Kidney glomerular epithelial cell (primary cell): ENCODE results near the gene C1QTNF12.

ENCODE experiments used
- DNase-seq: peaks from one replicate; lab custom pipeline; 2025; lab: John Stamatoyannopoulos, UW

The C1QTNF12 gene

DNA sequence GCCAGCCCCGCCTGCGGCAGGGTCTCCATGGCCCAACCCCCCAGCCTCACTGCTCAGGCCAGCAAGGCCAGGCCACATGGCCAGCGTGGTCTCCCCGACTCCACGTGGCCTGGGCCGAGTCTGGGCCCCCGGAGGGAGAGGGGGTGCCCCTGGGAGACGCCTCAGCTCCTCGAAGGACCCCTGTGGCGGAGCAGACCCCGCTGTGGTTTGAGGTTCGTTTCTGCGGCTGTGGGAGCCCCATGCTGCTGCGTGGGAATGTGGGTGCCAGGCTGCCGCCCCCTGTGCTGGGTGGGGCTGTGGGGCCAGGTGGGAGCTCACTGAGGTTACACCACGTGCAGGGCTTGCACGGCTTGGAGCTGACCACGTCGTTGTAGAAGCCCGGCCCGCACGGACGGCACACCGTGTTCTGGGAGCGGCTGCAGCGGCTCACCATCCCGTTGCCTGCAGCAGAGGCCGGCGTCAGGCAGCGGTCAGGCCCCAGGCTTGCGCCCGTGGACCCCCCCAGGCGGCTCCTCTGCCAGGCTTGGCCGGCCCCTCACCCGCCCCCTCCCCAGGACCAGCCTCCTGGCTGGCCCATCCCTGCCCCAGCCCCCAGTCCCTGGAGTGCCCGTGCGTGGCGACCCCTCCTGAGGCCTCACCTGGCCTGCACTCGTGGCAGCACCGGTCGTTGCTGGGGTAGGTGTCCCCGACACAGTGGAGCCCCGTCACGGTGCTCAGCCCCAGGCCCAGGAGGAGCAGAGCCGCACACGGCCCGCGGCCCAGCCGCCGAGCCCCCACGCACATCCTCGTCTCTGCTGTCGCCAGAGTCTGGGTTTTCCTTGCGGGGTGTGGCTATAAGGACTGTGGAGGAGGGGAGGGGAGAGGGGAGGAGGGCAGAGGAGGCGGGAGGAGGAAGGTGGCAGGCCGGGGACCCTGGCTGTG, 32.9 kb downstream of the C1QTNF12 start, which contains the start of gene TNFRSF4:
TSS of gene TNFRSF4 (minus strand) at position 809 of the 921 bp plus-strand sequence. CDS start at position 783, 26 bp downstream.
- no peak for DNase-seq

DNA sequence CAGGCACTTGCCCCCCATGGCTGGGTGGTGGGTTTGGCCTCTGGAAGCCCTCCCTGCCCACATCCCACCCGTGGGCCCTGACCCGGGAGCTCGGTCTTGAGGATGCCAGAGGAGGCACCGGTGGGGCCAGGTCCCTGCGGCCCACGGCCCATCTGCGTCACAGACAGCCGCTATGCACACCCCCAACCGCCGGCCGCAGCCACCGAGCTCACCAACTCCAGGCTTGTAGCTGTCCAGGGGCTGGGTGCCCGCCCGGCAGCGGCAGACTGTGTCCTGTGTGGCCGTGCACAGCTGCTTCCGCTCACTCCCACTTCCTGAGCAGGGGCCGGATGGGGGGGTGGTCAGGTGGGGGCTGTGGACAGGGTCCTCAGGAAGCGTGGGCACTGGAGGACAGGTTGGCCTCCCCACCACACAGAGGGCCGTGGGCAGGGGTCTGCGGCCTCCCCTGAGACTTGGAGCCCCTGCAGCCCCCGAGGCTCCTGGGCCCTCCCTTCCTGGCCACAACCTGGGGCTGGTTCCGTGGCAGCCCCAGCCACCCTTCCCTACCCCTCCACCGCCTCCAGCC, 33.7 kb downstream of the C1QTNF12 start:
- DNase-seq = no peak

DNA sequence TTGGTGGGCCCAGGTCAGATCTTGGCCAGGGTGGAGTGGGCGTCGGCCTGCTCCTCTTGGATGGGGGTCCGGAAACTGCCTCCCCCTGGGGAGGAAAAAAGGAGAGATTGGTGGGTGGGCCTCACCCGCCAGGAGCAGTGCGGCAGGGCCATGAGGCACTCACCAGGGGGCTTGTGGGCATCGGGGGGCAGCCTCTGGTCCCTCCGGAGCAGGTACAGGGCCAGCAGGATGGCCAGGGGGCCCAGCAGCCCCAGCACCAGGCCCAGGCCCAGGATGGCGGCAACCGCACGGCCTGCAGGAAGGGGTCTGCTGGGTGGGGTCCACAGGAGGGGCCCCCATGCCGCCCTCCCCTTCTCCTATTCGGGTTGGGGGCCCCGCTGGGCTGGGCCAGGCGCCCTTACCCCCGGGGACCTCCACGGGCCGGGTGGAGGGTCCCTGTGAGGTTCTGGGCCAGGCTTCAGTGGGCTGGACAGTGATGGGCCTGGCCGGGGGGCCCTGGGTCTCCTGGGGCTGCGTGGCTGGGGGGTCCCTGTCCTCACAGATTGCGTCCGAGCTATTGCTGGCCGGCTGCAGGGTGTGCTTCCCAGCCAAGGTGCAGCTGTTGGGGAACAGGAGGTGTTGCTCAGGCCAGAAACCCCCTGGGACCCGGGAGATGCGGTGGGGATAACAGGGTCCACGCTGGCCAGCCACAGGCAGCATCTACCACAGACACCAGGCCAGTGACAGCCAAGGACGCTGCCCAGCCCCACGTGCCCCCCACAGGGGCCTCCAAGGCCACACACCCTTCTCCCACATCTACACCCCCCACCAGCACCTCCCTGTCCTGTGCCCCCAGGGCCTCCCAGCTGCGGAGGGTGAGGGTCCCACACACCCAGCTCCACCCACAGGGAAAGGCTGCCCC, 34.7 kb downstream of the C1QTNF12 start:
- DNase-seq = no peak

DNA sequence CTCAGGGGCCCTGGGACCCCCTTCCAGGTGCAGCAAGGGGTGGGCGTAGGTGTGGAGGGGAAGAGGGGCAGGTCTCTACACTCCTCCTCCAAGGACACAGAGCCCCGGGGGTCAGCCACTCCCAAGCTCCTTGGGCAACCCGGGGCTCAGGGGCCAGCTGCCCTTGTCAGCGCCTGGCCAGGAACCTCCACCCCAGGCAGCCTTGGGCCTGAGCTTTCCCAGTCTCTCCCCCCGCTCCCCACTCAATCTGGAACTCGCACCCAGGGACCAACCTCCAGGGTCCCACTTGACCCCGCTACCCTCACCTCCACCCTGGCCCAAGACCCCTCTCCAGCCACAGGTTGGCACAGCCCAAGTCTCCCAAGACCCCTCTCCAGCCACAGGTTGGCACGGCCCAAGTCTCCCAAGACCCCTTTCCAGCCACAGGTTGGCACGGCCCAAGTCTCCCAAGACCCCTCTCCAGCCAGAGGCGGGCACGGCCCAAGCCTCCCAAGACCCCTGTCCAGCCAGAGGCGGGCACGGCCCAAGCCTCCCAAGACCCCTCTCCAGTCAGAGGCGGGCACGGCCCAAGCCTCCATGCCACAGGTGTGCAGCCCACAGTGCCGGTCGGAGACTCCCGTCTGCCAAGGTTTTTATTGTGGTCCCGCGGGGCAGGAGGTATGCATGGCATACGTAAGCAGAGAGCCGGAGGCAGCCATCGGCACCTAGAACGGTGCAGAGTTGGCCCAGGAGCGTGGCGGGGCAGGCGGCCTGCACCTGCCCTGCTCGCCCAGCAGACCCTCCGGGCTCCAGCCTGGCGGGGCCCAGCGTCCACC, 35.6 kb downstream of the C1QTNF12 start:
- no peak for DNase-seq

DNA sequence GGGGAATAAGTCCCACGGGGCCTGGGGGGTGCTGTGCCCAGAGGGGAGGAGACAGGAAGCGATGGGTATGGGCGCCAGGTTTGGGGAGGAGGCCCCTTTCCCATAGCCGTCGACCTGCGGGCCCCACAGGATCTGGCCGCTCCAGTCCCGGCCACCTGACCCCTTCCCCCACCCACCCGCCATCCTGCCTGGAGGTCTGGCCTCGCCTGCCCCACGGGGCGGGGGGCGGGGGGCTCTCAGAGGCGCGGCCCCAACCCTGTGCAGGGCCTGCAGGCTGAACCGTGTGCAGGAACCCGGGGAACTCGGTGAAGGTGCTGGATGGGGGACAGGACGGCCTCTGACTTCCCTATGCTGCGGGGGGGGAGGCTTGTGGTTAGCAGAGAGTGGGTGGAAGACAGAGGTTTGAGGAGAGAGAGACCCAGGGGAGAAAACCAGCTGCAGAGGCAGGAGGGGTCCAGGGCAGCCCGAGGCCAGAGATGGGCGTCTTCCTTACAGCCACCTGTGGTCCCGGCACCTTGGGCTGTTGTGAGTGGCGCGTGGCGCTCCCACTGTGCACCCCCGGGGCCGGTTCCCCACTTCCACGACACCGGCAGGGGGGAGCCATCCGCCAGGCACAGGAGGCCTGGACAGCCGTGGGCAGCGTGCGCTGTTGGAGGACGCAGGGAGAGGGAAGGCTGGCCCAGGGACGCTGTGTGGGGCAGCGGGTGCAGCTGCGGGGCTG, 37.6 kb downstream of the C1QTNF12 start:
- no peak for DNase-seq

DNA sequence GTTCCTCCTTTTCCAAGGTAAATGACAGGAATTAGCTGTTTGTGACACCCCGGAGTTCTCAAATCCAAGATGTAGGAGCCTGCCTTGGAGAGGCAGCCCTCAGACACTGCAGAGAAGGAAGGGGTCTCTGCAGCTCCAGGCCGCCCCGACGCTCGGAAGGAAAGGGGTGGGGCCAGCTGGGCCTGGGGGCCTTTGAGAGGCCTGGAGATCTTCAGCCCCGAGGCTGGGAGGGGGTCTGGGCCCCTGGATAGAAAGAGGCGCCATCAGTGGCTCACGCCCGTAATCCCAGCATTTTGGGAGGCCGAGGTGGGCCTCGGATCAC, 39.0 kb downstream of the C1QTNF12 start:
- DNase-seq = no peak

DNA sequence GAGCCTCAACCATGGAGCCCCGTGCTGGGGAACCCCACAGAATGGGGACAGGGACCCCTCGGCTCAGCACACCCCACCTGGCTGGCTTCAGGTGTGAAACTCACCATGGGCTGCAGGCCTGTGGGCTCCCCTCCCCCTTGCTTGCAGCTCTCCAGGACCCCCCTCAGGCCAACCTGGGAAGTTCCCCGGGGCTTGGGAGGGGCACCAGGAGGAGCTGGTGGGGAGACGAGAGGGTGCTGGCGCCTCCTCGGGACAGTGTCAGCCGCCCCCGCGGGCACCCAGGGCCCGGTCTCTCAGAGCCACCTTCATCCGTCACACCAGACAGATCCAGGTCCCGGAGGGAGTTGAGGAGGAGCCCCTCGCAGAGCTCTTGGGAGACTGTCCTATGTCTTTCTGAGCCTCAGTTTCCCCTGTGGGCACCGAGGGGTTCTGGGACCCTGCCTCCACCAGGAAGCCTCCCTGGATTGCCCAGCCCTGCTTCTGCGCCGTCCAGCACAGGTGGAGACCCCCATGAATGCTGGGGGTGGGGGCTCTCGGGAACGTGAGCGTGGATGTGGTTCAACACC, 39.5 kb downstream of the C1QTNF12 start:
- no peak for DNase-seq

DNA sequence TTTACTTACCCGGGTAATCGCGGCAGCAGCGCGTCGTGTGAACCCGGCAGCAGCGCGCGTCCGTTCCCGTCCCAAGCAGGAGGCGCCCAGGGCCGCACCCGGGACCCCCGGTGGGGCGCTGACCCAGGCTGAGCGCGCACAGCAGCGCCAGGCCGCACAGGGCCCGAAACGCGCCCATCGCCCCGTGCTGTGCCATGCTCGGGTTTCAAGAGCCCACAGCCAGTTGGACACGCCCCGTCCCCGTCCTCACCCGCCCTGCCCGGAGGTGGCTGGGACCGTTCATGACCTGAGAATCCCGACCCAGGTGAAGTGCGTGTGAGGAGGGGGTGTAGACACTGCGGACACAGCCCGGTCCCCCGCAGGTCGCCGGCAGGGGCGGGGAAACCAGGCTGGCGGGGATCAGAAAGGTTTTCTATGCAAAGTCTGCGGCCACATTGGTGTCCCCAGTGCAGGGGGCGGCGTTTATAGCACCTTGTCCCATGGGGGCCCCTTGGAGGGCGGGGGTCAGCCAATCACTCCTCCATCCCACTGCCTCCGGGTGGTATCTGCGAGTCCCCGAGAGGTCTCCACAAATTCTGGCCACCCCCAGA, 40.1 kb downstream of the C1QTNF12 start, which contains the start of gene TNFRSF18:
TSS of gene TNFRSF18 (minus strand) at position 217 of the 590 bp plus-strand sequence. CDS start at position 196, 21 bp downstream.
- no peak for DNase-seq

DNA sequence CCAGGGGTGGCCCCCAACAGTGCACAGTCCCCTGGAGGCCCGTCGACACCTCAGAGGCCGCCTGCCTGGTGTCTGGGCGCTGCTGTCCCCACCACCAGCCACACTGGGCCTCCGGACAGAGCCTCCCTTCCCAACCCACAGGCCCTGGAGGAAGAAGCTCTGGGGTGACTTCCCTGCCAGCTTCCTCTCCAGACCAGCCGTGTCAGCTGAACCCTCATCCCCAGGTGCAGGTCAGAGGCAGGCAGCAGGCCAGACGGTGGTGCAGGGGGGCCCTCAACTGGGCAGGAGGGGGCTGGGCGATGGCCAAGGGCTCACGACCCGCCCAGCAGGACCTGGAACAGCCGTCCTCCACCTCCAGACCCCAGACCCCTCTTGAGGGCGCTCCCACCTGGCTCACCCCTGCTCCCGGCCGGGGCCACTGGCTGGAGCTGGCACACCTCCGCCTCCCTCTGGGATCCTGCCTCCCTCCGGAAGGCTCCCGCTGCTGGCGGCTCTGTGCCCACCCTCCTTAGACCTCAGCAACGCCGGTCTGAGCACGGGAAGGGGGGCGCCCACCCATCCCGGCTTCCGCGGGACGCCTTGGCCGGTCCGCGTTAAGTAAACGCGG, 40.6 kb downstream of the C1QTNF12 start:
- DNase-seq = no peak

DNA sequence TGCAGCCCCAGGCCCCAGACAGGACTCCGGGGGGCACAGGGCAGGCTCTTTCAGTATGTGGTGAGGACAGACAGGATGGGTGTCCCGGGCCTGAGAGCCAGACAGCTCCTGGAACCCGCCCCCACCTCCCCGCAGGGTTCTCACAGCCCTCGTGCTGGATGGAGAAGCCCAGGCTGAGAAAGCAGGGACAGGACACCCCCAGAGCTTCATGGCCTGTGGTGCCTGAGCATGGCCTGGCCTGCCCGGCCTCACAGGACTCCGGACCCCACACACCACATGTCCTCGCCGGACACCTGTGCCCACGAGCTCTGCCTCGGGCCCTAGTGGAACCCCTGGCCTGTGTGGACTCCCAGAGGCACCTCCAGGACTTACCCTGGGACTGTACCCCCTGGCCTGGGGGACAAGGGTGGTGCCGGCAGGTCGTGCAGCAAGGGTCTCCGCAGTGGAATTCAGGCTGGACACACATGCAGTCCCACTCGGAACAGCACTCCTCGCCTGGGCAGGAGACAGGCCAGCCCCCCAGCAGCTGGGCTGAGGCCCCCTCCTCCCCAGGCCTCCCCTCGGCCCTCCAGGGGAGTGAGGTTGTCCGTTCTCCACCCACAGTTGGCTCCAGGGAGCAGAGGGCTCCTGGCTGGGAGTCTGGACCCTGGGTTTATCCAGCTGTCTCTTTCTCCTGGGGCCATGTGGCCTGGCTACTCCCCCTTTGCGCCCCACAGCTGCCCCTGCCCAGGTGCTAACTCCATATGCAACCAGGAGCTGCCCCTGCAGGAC, 41.3 kb downstream of the C1QTNF12 start:
- no peak for DNase-seq

DNA sequence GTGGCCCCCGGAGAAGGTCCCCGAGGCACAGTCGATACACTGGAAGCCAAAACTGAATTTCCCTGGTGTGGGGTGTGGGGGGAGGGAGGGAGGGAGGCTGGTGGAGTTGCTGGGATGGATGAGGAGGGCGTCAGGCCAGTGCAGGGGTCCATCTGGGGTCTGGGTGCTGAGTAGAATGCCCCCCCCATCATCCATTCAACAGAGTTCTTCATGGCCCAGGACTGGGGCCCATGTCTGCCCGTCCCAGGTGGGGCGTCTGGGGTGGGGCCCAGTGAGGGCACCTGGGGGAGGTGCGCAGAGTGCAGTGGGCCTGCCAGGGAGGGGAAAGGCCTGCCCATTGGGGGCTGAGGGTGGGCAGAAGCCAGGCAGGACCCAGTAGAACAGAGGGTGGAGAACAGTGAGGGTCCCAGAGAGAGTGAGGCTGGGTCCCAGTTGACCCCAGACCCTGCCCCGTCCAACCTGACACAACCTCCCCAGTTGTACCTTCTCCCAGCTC, 42.0 kb downstream of the C1QTNF12 start:
- DNase-seq = no peak

DNA sequence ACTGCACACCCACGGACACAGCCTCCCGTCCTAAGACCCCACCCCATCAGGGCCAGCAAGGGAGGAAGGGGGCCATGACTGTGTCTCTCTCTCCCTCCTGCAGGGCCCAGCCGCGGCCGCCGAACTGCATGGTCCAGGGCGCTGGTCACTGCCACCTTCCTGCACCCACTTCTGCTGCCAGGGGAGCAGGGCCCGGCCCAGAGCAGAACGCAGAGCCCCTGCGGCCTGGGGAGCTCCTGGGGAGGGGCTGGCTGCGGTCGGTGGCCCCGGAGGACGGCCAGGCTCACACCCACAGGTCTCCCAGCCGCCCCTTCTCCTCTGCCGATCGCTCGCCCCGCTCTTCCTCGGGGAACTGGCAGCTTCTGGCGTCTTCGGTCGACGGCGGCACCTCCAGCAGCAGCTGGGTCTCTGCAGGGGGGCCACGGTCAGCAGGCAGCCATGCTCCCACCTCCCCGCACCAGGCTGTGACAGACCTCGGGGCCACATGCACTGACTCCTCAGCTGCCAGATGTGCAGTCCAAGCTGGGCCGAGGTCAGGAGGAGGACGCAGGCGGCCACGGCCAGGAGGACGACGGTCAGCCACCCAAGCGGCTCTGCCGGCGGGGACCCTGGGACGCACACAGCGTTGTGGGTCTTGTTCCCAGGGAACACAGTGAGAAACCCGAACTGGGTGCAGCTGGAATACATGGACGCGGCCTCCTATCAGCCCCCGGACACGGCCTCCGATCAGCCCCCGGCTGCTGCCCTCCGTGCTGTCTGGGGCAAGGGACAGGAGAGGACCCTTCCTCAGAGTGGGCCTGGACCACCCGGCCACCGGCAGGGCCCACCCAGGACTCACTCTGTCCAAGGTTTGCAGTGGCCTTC, 42.7 kb downstream of the C1QTNF12 start:
- DNase-seq = no peak

DNA sequence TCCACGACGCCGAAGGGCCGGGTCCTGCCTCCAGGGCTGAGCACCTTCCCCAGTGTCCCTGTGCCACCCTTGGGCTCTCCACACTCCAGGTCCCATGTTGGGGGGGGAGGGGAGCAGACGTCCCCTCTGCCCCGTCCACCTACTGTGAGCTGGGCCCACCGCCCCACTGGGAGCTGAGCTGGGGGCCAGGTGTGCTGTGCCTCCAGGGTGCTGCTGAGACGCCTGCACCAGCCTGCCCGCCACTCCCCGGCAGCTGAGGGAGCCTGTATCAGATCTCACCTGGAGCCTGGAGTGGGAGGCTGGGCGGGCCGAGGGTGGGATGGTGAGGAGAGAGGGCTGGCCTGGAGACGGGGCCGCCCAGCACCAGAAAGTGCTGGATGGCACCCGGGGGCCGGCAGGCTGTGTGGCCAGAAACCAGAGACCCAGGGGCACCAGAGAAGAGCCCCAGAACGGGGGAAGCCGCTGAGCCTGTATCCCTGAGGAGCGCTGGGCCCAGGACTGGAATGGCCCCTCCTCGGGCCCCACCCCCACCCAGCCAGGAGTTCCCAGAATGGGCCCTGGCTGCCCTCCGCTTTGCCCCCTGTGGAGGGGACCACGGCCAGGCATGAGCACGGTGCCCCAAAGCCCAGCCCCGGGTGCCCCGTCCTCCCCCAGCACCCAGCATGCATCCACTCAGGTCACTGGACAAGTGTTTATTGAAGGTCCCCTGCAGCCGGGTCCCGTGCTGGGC, 43.5 kb downstream of the C1QTNF12 start:
- DNase-seq = no peak

DNA sequence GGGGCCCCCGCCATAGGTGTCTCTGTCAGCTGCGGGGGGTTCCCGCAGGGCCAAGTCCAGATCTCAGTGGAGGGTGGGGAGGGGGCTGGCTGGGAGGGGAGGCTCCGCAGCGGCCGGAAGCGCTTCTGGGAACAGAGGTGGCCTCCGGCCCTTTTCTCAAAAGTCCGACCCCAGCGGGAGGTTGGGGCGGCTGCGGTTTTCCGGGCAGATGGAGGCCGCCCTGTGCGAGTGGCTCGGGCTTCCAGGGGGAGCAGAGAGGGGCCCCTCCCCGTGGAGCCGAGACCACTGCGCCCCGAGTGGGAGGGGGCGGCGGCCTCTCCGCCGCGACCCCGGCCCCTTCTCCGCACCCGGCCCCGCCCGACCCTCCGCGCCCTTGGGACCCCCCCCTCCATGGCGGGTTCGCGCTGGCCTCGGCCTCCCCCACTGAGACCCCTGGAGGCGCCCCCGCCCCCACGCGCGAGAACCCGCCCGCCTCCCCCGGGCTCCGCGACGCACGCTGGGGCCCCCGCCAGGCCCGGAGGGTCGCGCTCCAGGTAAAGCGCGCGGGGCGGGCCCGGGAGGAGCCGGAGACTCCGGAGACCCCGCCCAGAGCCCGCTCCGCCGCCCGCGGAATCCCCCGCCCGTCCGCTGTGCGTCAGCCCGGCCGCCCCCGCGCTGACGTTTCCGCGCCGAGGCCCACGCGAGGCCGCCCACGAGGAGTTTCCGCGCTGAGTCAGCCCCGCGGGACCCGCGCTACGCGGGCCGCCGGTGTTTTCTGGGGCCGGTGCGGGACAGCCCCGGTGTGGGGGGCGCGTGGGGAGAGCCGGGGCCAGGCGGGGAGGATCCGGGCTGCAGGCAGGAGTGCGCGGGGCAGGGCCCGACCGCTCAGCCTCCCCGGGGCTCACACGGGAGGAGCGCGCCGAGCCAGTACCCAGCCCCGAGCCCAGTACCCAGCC, 45.4 kb downstream of the C1QTNF12 start:
- peak; percentile 19 for DNase-seq

DNA sequence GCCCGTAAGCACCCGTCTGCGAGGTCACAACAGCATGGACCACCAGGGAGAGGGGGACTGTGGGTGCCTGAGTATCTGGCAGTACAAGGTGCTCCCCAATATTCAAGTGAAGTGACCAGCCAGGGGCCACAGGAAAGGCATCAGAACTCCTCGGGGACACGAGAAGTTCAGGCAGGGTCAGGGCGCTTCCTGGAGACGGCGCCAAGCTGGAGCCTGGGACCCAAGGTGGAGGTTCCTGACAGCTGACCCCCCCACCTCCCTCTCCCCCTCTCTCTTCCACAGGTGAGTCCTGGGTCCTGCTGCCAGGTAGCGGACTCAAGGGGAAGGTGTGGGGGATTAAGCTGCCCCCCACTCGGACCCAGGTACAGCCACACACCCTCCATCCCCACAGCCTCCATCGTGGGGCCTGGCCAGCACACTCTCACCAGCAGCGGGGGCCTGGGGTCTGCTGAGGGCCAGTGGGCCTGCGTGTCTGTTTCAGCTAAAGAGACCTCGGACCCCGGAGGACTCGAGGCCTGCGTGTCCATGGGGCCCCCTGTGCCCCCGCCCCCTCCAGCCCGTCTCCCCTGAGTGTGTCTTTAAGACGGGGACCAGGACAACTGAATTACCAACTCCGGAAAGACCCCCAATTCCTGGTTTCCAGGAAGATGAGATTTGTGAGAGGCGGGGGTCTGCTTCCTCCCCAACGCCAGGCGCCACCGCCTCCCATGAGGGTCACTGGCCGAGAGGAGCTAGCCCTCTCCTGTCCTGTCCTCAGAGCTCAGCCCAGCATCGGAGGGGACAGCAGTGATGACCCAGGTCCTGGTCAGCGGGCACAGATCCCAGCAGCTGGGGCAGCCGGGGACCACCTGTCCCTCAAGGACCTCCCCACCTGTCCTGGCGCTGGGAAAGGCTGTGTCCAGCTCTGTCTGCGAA, 46.3 kb downstream of the C1QTNF12 start:
- DNase-seq = no peak
